HG03558 (cell line): ENCODE results near the gene ABCC2.
"Not testable (repeated sequence)": the region's sequence is repeated elsewhere in the genome, so short reads cannot be mapped to it uniquely, and the experiment has no call there.

Experiments
- ATAC-seq: cut with Tn5 transposase; IDR thresholded peaks from one replicate; pipeline ENCODE4 v1.9.1; 2021; ENCODE audit warnings: moderate number of reproducible peaks; ENCODE audit not compliant: unreplicated experiment; ENCODE audit errors: extremely low read depth

The ABCC2 gene

DNA sequence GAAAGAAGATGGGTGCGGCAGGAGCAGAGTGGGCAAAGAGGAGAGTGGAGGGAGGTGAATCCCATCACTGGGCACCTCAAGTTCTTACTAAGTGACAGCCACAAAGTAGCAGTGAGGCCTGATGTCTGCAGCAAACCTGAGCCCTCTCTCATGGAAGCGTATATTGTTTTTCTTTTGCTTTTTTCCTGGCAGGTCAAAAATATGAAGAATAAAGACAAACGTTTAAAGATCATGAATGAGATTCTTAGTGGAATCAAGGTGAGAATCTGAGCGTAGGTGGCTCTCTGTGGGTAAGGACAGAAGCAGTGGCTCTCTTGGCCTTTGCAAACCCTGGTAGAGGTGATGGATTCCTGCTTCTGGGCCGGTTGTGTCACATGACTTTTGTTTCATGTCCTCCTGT is 22.8 kb downstream of the ABCC2 start:
- no peak for ATAC-seq

DNA sequence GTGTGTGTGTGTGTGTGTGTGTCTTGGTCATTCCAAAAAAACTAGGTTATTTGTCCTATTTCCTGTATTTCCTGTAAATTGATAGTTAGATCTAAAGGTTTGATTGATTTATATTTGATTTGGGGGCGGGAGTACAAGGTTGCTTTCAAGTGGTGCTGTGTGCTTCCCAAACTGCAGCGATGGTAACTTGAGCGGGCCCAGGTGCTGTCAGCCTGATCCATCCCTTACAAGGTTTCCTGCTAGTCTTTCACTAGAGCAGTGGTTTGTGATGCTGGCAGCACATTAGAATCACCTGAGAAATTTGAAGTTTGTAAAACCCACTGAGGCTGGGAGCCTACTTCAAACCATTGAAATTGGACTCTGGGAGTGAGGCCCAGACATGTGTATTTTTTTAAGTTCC is 23.7 kb downstream of the ABCC2 start:
- no peak for ATAC-seq

DNA sequence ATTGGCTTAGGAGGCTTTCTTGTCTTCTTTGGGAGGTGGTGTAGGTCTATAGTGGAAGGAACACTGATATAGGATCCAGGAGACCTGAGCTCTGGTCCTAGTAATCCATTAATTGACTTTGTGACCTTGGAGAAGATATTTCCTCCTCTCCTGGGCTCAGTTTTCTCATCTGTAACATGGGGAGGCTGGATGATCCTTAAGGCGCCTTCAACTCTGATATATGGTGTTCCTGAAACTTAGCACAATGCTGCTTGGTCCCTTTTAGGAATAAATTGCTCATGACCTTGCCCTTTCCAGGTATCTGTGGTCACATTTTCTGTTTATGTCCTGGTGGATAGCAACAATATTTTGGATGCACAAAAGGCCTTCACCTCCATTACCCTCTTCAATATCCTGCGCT is 25.3 kb downstream of the ABCC2 start:
- ATAC-seq: no peak

DNA sequence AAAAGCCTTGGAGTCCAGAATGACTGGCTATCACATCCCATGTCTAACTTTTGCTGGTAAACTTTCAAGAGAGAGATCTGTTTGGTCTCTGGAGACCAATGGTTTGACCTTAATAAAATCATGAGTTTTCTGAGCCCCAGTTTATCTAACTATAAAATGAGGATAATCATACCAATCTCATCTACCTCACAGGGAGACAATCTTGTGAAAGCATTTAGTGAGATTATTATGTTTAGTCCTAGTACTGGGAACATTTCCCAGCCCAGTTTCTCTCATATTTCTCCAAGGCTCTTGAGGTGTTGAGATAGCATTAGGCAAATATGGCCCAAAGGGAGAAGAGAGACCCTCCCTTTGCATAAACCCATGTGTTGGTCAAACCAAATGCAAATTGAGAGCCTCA is 25.8 kb downstream of the ABCC2 start:
- no peak for ATAC-seq

DNA sequence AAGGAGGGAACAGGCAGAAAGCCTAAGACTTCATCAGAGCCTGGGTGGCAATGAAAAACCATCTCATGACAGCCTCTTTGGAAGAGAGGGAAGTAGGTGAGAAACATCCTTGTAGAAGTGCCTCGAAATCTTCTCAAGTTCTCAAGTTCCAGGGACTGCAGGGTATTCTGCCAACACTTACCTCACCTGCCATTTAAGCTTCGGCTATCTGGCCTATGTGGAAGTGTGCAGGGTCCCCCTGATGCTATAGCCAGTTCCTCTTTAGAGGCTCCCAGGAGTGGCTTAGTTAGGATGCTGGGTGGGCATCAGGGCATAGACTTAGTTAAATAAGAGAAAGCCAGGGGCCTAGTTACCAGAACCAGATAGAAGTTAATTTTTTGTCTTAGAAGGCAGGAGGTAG is 27.0 kb downstream of the ABCC2 start:
- ATAC-seq: no peak

DNA sequence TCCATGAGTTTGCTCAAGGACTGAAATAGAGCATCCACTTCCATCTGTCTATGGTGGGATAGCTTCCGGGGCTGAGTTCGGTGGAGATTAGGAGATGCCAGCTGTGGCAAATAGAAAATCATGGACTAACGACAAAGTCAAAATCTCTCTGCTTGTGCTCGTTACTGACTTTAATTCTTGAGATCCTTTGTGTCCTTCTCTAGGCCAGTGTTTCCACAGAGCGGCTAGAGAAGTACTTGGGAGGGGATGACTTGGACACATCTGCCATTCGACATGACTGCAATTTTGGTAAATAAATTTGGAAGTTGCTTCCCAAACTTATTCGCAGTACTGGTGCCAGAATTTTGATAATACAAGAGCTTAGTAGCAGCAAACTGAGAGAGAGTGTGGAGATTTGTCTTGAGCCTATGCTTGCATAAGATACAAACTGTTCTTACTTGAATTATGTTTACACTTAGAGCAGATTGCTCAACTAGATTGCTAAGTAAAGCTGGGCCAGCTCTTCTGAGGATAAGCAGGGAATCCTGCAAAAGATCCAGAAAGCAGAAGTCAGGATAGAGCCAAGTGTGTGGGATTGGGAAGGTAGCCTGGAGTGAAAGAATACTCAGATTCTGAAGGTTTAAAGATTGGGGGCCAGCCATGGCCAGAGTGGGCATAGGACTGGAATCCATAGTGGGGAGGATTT is 27.6 kb downstream of the ABCC2 start:
- ATAC-seq: no peak

DNA sequence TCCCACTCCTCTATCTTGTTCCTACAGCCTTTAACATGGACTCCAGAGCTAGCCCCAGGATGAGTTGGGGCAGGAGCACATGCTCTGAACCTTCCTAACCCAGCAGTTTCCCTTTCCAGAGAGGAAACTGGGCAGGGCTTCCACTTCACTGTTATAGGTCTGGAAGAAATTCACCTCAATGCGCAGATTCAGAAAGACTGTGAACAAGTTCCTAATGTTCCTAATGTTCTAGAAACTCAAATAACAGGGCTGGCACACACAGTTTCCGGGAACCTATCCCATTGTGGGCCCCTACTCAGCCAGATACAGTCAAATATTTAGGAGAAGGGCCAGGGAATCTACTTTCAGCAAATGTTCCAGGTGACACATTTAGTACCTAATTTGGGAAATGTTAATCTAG is 29.7 kb downstream of the ABCC2 start:
- no peak for ATAC-seq

DNA sequence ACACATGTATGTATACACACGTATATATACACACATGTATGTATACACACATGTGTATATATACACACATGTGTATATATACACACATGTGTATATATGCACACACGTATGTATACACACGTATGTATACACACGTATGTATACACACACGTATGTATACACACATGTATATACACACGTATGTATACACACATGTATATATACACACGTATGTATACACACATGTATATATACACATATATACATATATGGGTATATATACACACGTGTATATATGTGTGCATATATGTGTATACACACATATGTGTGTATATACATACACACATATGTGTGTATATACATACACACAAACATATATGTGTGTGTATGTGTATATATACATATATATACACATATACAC is 31.7 kb downstream of the ABCC2 start:
- ATAC-seq: no peak

DNA sequence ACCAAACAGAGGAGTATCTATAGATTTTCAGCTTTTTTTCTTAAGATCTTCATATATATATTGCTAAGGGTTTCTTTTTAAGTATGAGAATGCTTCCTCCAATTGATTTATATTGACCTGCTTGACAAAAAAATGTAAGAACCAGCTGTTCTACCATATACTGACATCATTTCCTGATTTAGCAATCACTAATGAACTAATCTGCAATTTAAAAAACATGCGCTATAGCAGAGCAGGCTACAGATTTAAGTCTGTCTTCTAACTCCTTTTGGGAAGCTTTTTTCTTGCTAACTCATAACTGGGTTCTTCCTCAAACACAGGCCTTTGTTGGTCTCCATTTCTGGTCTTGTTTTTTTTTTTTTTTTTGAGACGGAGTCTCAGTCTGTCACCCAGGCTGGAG is 33.2 kb downstream of the ABCC2 start:
- no peak for ATAC-seq

DNA sequence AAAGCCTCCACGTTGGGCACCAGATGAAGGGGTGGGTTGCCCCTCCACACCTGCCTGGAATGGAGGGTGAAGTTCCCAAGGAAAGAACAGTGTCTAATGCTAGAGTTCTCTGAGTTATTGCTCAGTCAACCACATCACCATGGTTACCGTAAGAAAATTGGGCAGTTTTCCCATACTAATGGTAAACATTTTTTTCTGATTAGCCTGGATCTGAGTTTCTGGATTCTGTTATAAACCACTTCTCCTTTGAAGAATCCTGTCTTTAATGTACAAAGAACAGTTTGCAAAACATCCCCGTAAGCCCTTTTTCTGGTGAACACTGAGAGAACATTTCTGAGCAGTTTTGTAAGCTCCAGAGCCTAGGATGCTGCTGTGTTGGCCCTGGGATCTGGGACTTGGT is 45.5 kb downstream of the ABCC2 start:
- no peak for ATAC-seq

DNA sequence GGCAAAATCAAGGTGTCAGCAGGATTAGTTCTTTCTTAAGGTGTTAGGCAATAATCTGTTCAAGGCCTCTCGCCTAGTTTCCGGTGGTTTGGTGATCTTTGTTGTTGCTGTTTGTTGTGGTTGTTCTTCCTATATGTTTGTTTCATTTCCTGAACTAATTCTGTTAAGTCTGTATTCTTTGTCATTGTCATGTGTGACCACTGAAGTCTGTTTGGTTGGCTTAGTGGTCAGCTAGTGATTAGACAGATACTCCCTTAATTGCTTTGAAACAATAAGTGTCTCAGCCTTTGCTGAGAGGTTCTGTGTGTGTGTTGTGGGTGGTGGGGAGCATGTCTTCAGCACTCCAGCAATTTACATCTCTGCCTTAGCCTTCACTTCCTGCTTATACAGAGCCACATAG is 46.0 kb downstream of the ABCC2 start:
- no peak for ATAC-seq

DNA sequence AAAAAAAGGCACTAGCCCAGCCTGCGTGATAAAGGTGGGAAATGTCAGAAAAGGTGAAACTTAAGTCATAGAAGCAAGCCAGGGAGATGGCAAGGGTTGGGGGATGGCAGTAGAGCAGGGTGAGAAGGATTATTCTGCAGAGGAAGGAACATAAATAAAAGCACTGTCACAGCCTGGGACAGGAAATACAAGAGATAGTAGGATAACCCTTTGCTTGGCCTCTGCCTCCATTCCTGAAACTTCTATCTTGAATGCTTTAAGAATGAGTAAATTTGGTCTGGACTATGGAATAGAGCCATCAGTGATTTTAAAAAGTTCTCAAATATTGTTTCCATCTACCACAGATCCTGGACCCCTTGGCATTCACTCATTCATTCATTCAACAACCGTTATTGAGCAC is 50.0 kb downstream of the ABCC2 start:
- no peak for ATAC-seq

DNA sequence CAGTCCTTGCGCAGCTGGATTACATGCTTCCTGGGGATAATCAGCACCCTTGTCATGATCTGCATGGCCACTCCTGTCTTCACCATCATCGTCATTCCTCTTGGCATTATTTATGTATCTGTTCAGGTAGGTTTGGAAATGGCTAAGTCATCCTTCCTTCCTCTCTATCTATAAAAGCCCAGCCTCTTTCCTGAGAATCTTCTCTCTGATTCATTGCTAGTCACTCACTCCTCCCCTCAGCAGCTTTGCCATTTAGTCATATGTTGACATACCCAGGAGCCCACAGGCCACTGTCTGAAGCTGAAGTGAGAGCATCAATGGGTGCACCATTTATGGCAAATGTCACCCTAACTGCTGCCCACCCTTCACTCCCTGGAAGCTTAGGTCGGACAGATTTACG is 52.0 kb downstream of the ABCC2 start:
- ATAC-seq: no peak

DNA sequence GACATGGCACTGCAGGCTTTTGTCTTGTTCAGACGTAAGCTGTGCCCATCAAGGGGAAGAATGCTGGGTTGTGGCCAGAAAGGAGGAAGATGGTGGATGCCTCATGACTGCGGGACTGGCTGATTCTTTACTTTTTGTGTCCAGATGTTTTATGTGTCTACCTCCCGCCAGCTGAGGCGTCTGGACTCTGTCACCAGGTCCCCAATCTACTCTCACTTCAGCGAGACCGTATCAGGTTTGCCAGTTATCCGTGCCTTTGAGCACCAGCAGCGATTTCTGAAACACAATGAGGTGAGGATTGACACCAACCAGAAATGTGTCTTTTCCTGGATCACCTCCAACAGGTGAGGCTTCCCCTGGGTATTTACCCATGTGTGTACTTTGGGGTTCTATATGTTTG is 53.5 kb downstream of the ABCC2 start:
- ATAC-seq: no peak

DNA sequence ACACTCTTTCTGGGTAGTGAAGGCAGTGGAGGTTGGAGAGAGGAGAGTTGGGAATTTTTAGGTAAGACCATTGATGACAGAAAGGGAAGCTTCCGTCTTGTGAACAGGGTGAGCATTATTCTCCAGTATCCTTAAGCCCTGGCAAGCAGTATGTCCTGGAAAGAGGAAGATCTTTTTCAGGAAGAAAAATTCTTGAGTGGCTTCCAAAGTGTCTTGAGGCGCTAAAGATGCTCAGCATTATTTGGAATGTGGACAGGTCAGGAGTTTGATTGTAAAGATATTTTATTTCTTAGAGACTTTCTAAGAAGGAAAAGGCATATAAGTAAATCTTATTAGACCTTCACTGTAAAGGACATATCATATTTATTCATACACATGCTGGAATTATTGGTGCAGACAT is 54.3 kb downstream of the ABCC2 start:
- no peak for ATAC-seq

DNA sequence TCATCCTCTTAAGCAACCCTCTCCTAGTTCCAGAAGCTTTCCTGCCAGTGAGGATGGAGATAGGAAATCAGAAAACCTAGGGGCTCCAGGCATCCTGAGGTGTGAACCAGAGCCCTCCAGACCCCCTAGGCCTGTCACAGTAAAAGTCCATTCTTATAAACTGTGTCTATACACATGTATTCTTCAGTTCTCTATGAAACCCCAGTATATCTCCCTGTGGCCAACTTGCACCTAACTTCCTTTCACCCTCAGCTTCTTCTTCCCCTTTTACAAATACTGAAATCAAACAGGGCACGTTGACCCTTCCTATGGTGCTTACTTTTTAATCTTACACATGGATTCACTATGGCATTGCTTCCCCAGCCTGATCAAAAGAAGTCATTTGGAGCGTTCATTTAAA is 58.4 kb downstream of the ABCC2 start:
- not testable (repeated sequence) for ATAC-seq

DNA sequence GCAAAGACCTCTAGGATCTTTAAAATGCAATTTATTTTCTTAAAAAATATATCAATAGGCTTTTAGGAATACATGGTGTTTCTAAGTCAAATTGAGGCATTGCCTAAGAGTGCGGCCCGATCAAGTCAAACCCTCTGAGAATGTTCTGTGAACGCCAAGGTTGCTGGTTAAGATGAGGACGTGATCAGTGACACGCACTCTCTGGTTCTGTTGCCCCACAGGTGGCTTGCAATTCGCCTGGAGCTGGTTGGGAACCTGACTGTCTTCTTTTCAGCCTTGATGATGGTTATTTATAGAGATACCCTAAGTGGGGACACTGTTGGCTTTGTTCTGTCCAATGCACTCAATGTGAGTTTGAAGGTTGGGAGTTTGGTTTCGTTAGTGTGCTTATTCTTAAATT is 59.3 kb downstream of the ABCC2 start:
- ATAC-seq: no peak

DNA sequence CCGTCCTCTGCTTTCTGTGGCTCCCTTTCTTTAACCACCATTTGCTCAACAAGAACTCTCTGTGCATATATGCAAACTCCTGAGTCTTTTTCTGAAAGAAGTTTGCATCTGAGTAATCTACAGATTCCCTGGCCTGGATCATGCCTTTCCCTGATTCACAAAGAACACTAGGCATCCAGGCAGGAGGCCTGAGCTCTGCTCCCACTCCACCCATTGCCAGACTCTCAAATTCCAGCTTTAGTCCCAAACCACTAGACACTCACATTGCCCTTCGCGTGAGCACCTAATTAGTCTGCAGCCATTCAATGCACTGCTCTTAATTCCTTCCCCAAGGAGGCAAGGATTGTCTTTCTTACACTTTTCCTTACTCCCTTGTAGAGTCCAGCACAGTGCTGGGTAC is 60.9 kb downstream of the ABCC2 start:
- ATAC-seq: no peak

DNA sequence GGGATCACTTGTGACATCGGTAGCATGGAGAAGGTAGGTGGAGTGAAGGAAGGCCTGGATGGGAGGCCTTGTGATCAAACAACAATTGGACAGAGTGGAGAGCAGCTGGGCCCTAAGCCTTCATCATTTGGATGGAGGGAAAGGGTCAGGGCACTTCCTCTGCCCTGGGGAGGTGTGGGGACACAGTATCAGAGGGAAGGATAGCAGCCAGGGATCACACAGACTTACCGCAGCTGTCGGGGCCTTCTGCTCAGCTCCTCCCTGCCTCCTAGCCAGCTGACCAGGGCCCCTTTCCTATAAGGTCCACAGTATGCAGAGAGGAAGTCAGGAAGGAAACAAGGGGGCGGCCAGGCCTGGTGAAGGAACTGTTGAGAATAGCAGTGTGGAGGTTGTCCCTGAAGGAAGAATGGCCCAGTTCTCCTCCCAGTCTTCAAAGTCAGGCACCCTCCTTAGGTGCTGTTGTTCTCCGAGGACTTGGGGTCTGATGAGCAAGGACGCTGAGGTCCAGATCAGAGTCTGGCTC is 62.1 kb downstream of the ABCC2 start:
- ATAC-seq: no peak

DNA sequence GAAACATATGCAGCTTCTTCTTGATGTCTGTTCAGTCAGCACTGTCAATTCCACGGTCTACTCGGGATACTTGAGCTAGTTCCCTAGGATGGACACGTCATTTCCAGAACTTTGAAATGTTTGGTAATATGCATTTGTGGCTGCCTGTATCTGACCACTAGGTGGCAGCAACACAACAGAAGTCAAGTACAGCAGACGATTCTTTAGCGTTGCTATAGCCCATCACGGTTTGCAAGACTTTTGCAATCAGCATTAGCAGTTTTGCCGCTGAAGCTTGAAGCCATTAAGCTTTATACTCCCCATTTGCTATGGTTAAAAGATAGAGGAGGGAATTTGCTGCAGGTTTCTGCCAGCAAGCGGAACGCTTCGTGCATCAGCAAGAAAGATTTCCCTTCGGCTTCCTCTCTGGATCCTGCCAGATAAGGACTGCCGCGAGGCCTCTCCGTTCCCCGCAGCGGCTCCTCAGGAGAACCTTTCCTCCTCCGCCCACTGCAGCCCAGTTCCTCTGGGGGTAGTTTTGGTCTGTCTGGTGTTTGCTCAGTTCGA is 63.5 kb downstream of the ABCC2 start:
- no peak for ATAC-seq

DNA sequence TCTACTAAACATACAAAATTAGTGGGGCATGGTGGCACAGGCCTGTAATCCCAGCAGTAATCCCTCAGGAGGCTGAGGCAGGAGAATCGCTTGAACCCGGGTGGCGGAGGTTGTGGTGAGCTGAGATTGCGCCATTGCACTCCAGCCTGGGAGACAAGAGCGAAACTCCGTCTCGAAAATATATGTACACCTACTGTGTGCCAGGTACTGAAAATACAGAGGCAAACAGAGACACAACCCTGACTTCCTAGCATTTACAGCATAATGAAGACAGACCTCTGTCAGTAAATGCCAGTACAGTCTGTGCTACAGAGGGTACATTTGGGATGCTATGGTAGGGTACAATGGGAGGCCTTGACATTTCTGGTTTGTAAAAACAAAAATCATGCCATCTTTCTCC is 66.6 kb downstream of the ABCC2 start:
- no peak for ATAC-seq

DNA sequence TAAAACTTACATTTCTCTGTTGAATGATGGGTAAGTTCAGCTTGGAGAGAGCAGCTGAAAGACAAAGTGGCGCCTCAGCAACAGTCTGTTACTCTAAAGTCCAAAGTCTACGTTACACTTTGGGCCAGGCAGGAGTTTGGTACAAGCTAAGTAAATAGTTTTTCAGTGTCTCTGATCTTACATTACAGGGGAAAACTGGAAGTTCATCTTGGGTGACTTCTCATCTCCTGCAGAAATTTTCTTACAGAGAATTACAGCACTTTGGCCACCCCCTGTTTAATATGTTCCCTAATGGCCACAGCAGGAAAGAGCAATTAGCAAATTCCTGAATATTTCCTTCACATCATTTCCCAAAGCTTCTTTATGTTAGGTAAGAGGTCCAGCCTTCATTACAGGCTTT is 67.1 kb downstream of the ABCC2 start:
- no peak for ATAC-seq
